Cardiac muscle cell (in vitro differentiated cells and primary cell): Measurements from ENCODE around the gene MARCHF6. TPM values are rescaled to one million over a fixed set of nuclear protein-coding genes. Genes with fewer than 3 reads are reported as not detected.
"Not testable (repeated sequence)": the region's sequence is repeated elsewhere in the genome, so short reads cannot be mapped to it uniquely, and the experiment has no call there.

Source experiments
- DNase-seq, 2 donors: peaks; one replicate each; pipeline versions ENCODE4 v3.0.0 to v3.0.0-alpha.2; 2010 to 2017; ENCODE audit warnings: low read depth in 1 of 2, low spot score in 1 of 2
- H3K27ac ChIP-seq: fragments of 200-600 bp; sonication (generic); 2 replicates; pipeline ENCODE4 v1.5.1; 2016
- H3K27me3 ChIP-seq: fragments of 200-600 bp; sonication (generic); 2 replicates; pipeline ENCODE4 v1.6.0; 2016; ENCODE audit warnings: control low read depth
- H3K36me3 ChIP-seq: fragments of 200-600 bp; sonication (generic); 2 replicates; pipeline ENCODE4 v1.5.1; 2016; ENCODE audit warnings: control low read depth
- H3K4me1 ChIP-seq: fragments of 200-600 bp; sonication (generic); 2 replicates; pipeline ENCODE4 v1.8.1; 2017; ENCODE audit warnings: low read depth, mild to moderate bottlenecking, mixed run types
- H3K4me3 ChIP-seq: fragments of 200-600 bp; sonication (generic); 2 replicates; pipeline ENCODE4 v1.5.1; 2016; ENCODE audit warnings: mild to moderate bottlenecking
- H3K9me3 ChIP-seq: fragments of 200-600 bp; sonication (generic); 2 replicates; pipeline ENCODE4 v1.5.1; 2017; ENCODE audit warnings: low read depth, mild to moderate bottlenecking, control low read depth
- CTCF ChIP-seq: IDR thresholded peaks from 2 replicates; pipeline ENCODE4 v1.5.1; 2012; ENCODE audit warnings: low read depth, mild to moderate bottlenecking, low read length
- polyA plus RNA-seq: library from polyadenylated mRNA; unstranded; fragments of >200 nt; fragmentation: Nextera tagmentation; extraction: Ambion mirVana; gene quantifications from 2 replicates; pipeline ENCODE4 v1.2.1, GENCODE V29; 2016
- total RNA-seq: library from RNA; depleted of rRNA; stranded (reverse); fragments of >200 nt; gene quantifications from 2 replicates; pipeline ENCODE4 v1.2.3, GENCODE V29; 2016

The MARCHF6 gene
- total and polyA plus RNA-seq, 2 experiments from 2014 or later: 56.8 to 75.1 TPM

DNA sequence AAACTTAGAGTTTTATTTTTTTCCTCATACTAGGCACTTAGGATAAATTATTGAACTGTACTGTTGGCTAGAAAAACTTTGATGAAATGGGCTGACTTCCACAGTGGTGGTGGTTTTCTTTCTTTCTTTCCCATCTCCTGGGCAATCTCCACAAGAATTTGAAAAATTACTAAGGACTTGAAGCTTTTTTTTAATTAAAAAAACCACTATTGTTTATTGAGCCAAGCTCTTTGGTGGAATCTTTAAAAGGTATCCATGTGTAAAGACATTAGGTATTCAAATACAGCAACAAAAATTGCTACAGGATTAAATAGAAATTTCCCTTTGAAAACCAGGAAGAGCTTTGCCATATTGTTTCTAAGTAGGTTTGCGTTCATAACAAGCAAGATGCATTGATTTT lies 14.1 kb downstream of the MARCHF6 start:
- Histone ChIP-seq H3K27ac (no peak overlapping the region), H3K4me3 (no peak overlapping the region), H3K27me3 (no peaks in the 10 kb centered on the region), H3K4me1 (peaks cover 12% of the 10 kb centered on the region), H3K36me3 (no peaks in the 10 kb centered on the region), H3K9me3 (no peaks in the 10 kb centered on the region)
- DNase-seq: no peak
- no peak for TF ChIP-seq CTCF

GRCh38 chr5:10370931-10371330 lies 17.4 kb downstream of the MARCHF6 start:
- Histone ChIP-seq H3K27ac (peak overlapping the region; percentile 2), H3K9me3 (no peaks in the 10 kb centered on the region), H3K27me3 (no peaks in the 10 kb centered on the region), H3K4me3 (no peak overlapping the region), H3K4me1 (peaks cover 12% of the 10 kb centered on the region), H3K36me3 (no peaks in the 10 kb centered on the region)
- no peak for TF ChIP-seq CTCF
- DNase-seq: no peak

DNA sequence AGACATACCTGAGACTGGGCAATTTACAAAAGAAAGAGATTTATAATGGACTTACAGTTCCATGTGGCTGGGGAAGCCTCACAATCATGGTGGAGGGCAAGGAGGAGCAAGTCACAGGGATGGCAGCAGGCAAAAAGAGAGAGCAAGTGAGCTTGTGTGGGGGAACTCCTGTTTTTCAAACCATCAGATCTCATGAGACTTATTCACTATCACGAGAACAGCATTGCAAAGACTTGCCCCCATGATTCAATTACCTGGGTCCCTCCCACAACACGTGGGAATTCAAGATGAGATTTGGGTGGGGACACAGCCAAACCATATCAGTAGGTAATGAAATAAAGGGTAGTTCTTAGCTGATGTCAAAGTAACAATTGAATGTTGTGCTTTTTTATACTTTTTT lies 17.9 kb downstream of the MARCHF6 start:
- Histone ChIP-seq H3K4me1 (peaks cover 12% of the 10 kb centered on the region), H3K27ac (peak overlapping the region; percentile 2)
- not testable (repeated sequence) for DNase-seq

GRCh38 chr5:10372726-10373709 lies 19.5 kb downstream of the MARCHF6 start:
- Histone ChIP-seq H3K4me3 (no peak overlapping the region), H3K9me3 (no peaks in the 10 kb centered on the region), H3K4me1 (peaks cover 8% of the 10 kb centered on the region), H3K36me3 (peaks cover 3% of the 10 kb centered on the region), H3K27me3 (no peaks in the 10 kb centered on the region), H3K27ac (no peak overlapping the region)
- no peak for TF ChIP-seq CTCF
- DNase-seq: no peak

More for the DNA sequence above, 17.9 kb downstream of the MARCHF6 start:
- H3K4me3 ChIP-seq, H3K27me3 ChIP-seq, H3K9me3 ChIP-seq, H3K36me3 ChIP-seq: not testable (repeated sequence)

GRCh38 chr5:10374046-10375022 lies 20.8 kb downstream of the MARCHF6 start:
- no peak for TF ChIP-seq CTCF
- DNase-seq: no peak
- peaks cover 9% of the 10 kb centered on the region for H3K36me3 ChIP-seq

DNA sequence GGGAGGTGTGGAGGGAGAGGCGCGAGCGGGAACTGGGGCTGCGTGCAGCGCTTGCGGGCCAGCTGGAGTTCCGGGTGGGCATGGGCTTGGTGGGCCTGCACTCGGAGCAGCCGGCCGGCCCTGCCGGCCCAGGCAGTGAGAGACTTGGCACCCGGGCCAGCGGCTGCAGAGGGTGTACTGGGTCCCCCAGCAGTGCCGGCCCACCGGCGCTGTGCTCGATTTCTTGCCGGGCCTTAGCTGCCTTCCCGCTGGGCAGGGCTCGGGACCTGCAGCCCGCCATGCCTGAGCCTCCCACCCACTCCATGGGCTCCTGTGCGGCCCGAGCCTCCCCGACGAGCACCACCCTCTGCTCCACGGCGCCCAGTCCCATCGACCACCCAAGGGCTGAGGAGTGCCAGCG lies 21.7 kb downstream of the MARCHF6 start:
- H3K9me3 ChIP-seq, H3K4me3 ChIP-seq, H3K4me1 ChIP-seq, H3K36me3 ChIP-seq, H3K27ac ChIP-seq, DNase-seq, H3K27me3 ChIP-seq: not testable (repeated sequence)

More at GRCh38 chr5:10374046-10375022, 20.8 kb downstream of the MARCHF6 start:
- H3K4me3 ChIP-seq: no peak overlapping the region
- no peaks in the 10 kb centered on the region for H3K27me3 ChIP-seq
- peak overlapping the region; percentile 36 for H3K27ac ChIP-seq
- H3K4me1 ChIP-seq: peaks cover 8% of the 10 kb centered on the region
- H3K9me3 ChIP-seq: no peaks in the 10 kb centered on the region
